ENCODE results near the gene CLIP1.

DNA sequence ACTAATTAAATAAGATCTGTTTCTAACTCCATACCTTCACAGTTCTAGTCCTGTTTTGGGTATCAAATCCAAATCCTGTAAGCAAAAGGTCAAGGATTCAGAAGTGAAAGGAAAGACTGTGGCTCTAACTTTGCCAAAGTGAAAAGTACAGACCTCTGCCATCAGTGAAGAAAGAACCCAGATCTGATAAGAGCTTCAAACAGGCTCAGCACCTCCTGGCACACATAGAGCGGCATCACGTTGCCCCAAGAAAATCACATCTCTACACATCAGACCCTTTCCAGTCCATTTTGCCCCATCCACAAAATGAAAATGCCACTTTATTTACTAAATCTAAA is 23.2 kb downstream of the CLIP1 start:
- TF ChIP-seq POLR2A (IDR thresholded peaks at IDR 0.05) (no peak), POLR2AphosphoS5 (IDR thresholded peaks at IDR 0.05) (no peak), EP300 (IDR thresholded peaks at IDR 0.05) (no peak)
- TF ChIP-seq, protein P1, sequence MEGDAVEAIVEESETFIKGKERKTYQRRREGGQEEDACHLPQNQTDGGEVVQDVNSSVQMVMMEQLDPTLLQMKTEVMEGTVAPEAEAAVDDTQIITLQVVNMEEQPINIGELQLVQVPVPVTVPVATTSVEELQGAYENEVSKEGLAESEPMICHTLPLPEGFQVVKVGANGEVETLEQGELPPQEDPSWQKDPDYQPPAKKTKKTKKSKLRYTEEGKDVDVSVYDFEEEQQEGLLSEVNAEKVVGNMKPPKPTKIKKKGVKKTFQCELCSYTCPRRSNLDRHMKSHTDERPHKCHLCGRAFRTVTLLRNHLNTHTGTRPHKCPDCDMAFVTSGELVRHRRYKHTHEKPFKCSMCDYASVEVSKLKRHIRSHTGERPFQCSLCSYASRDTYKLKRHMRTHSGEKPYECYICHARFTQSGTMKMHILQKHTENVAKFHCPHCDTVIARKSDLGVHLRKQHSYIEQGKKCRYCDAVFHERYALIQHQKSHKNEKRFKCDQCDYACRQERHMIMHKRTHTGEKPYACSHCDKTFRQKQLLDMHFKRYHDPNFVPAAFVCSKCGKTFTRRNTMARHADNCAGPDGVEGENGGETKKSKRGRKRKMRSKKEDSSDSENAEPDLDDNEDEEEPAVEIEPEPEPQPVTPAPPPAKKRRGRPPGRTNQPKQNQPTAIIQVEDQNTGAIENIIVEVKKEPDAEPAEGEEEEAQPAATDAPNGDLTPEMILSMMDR (IDR thresholded peaks at IDR 0.05), result no peak
